Panc1 (cell line): ENCODE results near the gene GPN3.
"Not testable (repeated sequence)": the region's sequence is repeated elsewhere in the genome, so short reads cannot be mapped to it uniquely, and the experiment has no call there.

ENCODE experiments used
- CTCF ChIP-seq: fragments of 450-650 bp; IDR thresholded peaks from 2 replicates; pipeline ENCODE4 v1.5.1; 2017; ENCODE audit warnings: mild to moderate bottlenecking
- POLR2AphosphoS5 ChIP-seq: IDR thresholded peaks from 2 replicates; pipeline ENCODE4 v1.6.1; 2012; ENCODE audit warnings: mild to moderate bottlenecking, low read depth, low read length, moderate library complexity
- REST ChIP-seq, 2 experiments: IDR thresholded peaks; 2 replicates each; pipeline ENCODE4 v1.6.1; 2011 to 2012; ENCODE audit warnings: low read depth in 2 of 2, control low read depth in 1 of 2, low read length in 1 of 2, mild to moderate bottlenecking in 1 of 2, moderate library complexity in 1 of 2; ENCODE audit not compliant: insufficient read depth in 1 of 2
- SIN3A ChIP-seq: IDR thresholded peaks from 2 replicates; pipeline ENCODE4 v1.6.1; 2012; ENCODE audit warnings: low read depth, mild to moderate bottlenecking, low read length, moderate library complexity, borderline replicate concordance; ENCODE audit not compliant: insufficient read depth
- TCF7L2 ChIP-seq: IDR thresholded peaks from 2 replicates; pipeline ENCODE4 v1.6.1; 2011; ENCODE audit warnings: mild to moderate bottlenecking, low read depth, low read length, inconsistent platforms

- TF ChIP-seq CTCF; SIN3A; TCF7L2; POLR2AphosphoS5; REST (IDR thresholded peaks at IDR 0.05; ENCODE audit: insufficient read depth in 1 of 2, low read depth in 2 of 2, low read length in 1 of 2): not testable (repeated sequence)
Observed at GRCh38 chr12:110410086-110410485, 58.0 kb downstream of the GPN3 start.
